AG04450 (cell line): ENCODE data around the gene RHBDL1. TPM values are rescaled to one million over a fixed set of nuclear protein-coding genes. Genes with fewer than 3 reads are reported as not detected.

Experiments used
- CTCF ChIA-PET: fragments of 300-600, 350-600 bp; formaldehyde crosslinking; extraction: SDS; loops from one replicate; lab custom pipeline; 2022; ENCODE audit warnings: antibody characterized with exemption, inconsistent platforms; lab: Charles Lee
- POLR2A ChIA-PET: fragments of 350-600 bp; formaldehyde crosslinking; extraction: SDS; loops from one replicate; lab custom pipeline; 2021; ENCODE audit warnings: antibody characterized with exemption, inconsistent platforms; lab: Yijun Ruan, JAX
- DNase-seq: peaks from one replicate; pipeline ENCODE4 v3.0.0-alpha.2; 2011; ENCODE audit warnings: low read depth, low spot score
- H3K27ac ChIP-seq: one replicate; pipeline ENCODE4 v1.5.1; 2012; ENCODE audit warnings: low read depth, low read length, control low read depth
- H3K27me3 ChIP-seq: one replicate; pipeline ENCODE4 v1.6.0; 2012; ENCODE audit warnings: low read length; ENCODE audit not compliant: control insufficient read depth, insufficient read depth
- H3K4me3 ChIP-seq: 2 replicates; pipeline ENCODE4 v1.5.1; 2011; ENCODE audit warnings: mild to moderate bottlenecking, low read depth, low read length, control low read depth
- H3K9me3 ChIP-seq: 2 replicates; pipeline ENCODE4 v1.5.1; 2012; ENCODE audit warnings: low read length; ENCODE audit not compliant: control insufficient read depth, insufficient read depth
- polyA plus RNA-seq: library from polyadenylated mRNA; depleted of rRNA; stranded (reverse); fragments of >200 nt; gene quantifications from 2 replicates; pipeline ENCODE4 v1.2.3, GENCODE V29; 2011
- TF ChIP-seq, protein P1 (sequence below): IDR thresholded peaks from 2 replicates; pipeline ENCODE4 v1.5.1; 2011; ENCODE audit warnings: low read depth, low read length, control low read depth, inconsistent platforms

Gene RHBDL1
- polyA plus RNA-seq, 1 experiment = 1.5 TPM

DNA sequence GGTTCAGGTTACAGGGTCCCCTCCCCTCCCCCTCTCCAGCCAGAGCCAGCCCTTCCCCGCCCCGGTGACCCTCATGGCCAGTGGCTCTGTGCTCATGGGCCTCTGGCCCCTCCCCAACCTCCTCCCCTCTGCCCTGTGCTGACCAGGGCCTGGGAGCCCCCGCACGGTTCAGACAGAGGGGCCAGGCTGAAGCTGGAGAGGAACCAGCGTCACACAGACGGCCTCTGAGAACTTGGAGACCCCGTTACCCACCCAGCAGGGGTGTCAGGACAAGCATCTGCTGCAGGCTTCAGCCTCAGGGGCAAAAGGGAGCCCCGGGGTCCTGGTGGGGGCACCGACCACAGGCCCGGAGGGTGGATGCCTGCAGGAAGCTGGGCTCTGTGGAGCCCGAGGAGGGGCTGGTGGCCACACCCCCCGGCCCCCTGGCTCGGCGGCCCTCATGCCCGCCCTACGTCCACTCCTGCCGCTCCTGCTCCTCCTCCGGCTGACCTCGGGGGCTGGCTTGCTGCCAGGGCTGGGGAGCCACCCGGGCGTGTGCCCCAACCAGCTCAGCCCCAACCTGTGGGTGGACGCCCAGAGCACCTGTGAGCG lies 44.6 kb upstream of the RHBDL1 start, which contains the start of gene WFIKKN1:
Gene WFIKKN1 (plus strand): TSS at position 171 of the 591 bp plus-strand sequence. CDS start 269 bp downstream, at position 440.
- peaks cover 10% of the 10 kb centered on the region; the same call in 1 of the 2 replicates for H3K9me3 ChIP-seq
- TF ChIP-seq, protein P1, sequence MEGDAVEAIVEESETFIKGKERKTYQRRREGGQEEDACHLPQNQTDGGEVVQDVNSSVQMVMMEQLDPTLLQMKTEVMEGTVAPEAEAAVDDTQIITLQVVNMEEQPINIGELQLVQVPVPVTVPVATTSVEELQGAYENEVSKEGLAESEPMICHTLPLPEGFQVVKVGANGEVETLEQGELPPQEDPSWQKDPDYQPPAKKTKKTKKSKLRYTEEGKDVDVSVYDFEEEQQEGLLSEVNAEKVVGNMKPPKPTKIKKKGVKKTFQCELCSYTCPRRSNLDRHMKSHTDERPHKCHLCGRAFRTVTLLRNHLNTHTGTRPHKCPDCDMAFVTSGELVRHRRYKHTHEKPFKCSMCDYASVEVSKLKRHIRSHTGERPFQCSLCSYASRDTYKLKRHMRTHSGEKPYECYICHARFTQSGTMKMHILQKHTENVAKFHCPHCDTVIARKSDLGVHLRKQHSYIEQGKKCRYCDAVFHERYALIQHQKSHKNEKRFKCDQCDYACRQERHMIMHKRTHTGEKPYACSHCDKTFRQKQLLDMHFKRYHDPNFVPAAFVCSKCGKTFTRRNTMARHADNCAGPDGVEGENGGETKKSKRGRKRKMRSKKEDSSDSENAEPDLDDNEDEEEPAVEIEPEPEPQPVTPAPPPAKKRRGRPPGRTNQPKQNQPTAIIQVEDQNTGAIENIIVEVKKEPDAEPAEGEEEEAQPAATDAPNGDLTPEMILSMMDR = no peak
- H3K4me3 ChIP-seq = no peak within 1 kb of the TSS
- POLR2A ChIA-PET = interaction anchor here (0.6 kb wide), 2 partner anchors 219 to 1642 kb away, joined by 4 to 5 read pairs; no protein-coding TSS in a partner anchor
- H3K27me3 ChIP-seq = no peaks in the 10 kb centered on the region
- CTCF ChIA-PET = no interaction called here
- DNase-seq = no peak
- no peak within 1 kb of the TSS for H3K27ac ChIP-seq

DNA sequence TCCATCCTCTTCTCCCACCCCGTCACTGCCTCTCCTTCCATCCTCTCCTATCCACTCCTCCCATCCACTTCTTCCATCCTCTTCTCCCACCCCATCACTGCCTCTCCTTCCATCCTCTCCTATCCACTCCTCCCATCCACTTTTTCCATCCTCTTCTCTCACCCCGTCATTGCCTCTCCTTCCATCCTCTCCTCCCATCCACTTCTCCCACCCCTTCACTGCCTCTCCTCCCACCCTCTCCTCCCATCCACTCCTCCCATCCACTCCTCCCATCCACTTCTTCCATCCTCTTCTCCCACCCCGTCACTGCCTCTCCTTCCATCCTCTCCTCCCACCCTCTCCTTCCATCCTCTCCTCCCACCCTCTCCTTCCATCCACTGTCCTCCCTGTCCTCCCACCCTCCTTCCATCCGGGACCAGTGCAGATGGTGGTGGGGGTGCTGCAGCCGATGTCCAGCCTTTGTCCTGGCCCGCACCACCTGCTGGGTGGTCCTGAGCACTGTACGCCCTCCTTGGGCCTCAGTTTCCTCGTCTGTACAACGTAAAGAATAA lies 43.6 kb upstream of the RHBDL1 start:
- TF ChIP-seq, protein P1 = no peak
- DNase-seq = no peak
- ChIA-PET CTCF (no interaction called here), POLR2A (no interaction called here)
- no peak overlapping the region for H3K4me3 ChIP-seq
- no peaks in the 10 kb centered on the region for H3K27me3 ChIP-seq
- H3K27ac ChIP-seq = no peak overlapping the region
- peaks cover 10% of the 10 kb centered on the region; the same call in 1 of the 2 replicates for H3K9me3 ChIP-seq

DNA sequence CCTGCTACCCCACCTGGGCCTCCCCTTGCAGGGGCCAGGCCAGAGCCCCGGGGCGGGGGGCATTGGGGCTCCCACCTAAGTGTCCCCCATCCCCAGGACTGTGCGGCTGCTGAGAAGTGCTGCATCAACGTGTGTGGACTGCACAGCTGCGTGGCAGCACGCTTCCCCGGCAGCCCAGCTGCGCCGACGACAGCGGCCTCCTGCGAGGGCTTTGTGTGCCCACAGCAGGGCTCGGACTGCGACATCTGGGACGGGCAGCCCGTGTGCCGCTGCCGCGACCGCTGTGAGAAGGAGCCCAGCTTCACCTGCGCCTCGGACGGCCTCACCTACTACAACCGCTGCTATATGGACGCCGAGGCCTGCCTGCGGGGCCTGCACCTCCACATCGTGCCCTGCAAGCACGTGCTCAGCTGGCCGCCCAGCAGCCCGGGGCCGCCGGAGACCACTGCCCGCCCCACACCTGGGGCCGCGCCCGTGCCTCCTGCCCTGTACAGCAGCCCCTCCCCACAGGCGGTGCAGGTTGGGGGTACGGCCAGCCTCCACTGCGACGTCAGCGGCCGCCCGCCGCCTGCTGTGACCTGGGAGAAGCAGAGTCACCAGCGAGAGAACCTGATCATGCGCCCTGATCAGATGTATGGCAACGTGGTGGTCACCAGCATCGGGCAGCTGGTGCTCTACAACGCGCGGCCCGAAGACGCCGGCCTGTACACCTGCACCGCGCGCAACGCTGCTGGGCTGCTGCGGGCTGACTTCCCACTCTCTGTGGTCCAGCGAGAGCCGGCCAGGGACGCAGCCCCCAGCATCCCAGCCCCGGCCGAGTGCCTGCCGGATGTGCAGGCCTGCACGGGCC lies 42.8 kb upstream of the RHBDL1 start:
- H3K27me3 ChIP-seq = no peaks in the 10 kb centered on the region
- no peak for DNase-seq
- TF ChIP-seq, protein P1 = no peak
- ChIA-PET CTCF (no interaction called here), POLR2A (no interaction called here)
- H3K9me3 ChIP-seq = peaks cover 3% of the 10 kb centered on the region; the same call in 1 of the 2 replicates
- H3K4me3 ChIP-seq = no peak overlapping the region
- no peak overlapping the region for H3K27ac ChIP-seq

DNA sequence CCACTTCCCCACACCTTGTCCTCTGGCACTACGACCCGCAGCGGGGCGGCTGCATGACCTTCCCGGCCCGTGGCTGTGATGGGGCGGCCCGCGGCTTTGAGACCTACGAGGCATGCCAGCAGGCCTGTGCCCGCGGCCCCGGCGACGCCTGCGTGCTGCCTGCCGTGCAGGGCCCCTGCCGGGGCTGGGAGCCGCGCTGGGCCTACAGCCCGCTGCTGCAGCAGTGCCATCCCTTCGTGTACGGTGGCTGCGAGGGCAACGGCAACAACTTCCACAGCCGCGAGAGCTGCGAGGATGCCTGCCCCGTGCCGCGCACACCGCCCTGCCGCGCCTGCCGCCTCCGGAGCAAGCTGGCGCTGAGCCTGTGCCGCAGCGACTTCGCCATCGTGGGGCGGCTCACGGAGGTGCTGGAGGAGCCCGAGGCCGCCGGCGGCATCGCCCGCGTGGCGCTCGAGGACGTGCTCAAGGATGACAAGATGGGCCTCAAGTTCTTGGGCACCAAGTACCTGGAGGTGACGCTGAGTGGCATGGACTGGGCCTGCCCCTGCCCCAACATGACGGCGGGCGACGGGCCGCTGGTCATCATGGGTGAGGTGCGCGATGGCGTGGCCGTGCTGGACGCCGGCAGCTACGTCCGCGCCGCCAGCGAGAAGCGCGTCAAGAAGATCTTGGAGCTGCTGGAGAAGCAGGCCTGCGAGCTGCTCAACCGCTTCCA lies 42.0 kb upstream of the RHBDL1 start:
- CTCF ChIA-PET = no interaction called here
- TF ChIP-seq, protein P1 = no peak
- POLR2A ChIA-PET = no interaction called here
- no peak overlapping the region for H3K4me3 ChIP-seq
- H3K9me3 ChIP-seq = no peaks in the 10 kb centered on the region; the same call in 1 of the 2 replicates
- H3K27ac ChIP-seq = no peak overlapping the region
- no peaks in the 10 kb centered on the region for H3K27me3 ChIP-seq
- no peak for DNase-seq
